Stimulated activated memory B cell treated with anti-CD40 and anti-IgM and Interleukin-4, amounts not matched to agents 10 μg/mL and 1 μg/mL and 100 μg/mL, for 72 hours (primary cell): Measurements from ENCODE around the gene CCDC88B.

Source experiments
- ATAC-seq: fragments of 150-1000 bp; cut with Tn5 transposase; 2 replicates; pipeline ENCODE4 v1.10.0; 2021
- H3K27ac Mint-ChIP-seq: one replicate; pipeline ENCODE4 v1.8.0; 2022; ENCODE audit warnings: mild to moderate bottlenecking, mixed read lengths
- H3K27me3 Mint-ChIP-seq: one replicate; pipeline ENCODE4 v1.8.0; 2022; ENCODE audit warnings: mixed read lengths
- H3K36me3 Mint-ChIP-seq: one replicate; pipeline ENCODE4 v1.8.0; 2022; ENCODE audit warnings: mixed read lengths
- H3K4me1 Mint-ChIP-seq: one replicate; pipeline ENCODE4 v1.8.0; 2022; ENCODE audit warnings: mixed read lengths
- H3K4me3 Mint-ChIP-seq: one replicate; pipeline ENCODE4 v1.8.0; 2022; ENCODE audit warnings: mild to moderate bottlenecking, moderate library complexity, mixed read lengths
- H3K9me3 Mint-ChIP-seq: one replicate; pipeline ENCODE4 v1.8.0; 2022; ENCODE audit warnings: mixed read lengths

Gene CCDC88B

GRCh38 chr11:64369440-64370421 is 29.7 kb downstream of the CCDC88B start:
- no peak overlapping the region for H3K27ac Mint-ChIP-seq
- peaks cover 47% of the 10 kb centered on the region for H3K36me3 Mint-ChIP-seq
- H3K4me1 Mint-ChIP-seq, result peaks cover 12% of the 10 kb centered on the region
- peak; percentile 43 for ATAC-seq
- no peaks in the 10 kb centered on the region for H3K9me3 Mint-ChIP-seq
- H3K4me3 Mint-ChIP-seq, result no peak overlapping the region
- no peaks in the 10 kb centered on the region for H3K27me3 Mint-ChIP-seq

- H3K36me3 Mint-ChIP-seq, result peaks cover 47% of the 10 kb centered on the region
- H3K4me3 Mint-ChIP-seq, result no peak overlapping the region
- H3K9me3 Mint-ChIP-seq, result no peaks in the 10 kb centered on the region
- ATAC-seq, result no peak
- peaks cover 12% of the 10 kb centered on the region for H3K4me1 Mint-ChIP-seq
- no peak overlapping the region for H3K27ac Mint-ChIP-seq
- no peaks in the 10 kb centered on the region for H3K27me3 Mint-ChIP-seq
These were observed 31.2 kb downstream of the CCDC88B start for GRCh38 chr11:64371201-64371600.

- peaks cover 40% of the 10 kb centered on the region for H3K36me3 Mint-ChIP-seq
- no peak for ATAC-seq
- no peaks in the 10 kb centered on the region for H3K27me3 Mint-ChIP-seq
- no peak overlapping the region for H3K4me3 Mint-ChIP-seq
- peaks cover 12% of the 10 kb centered on the region for H3K4me1 Mint-ChIP-seq
- no peak overlapping the region for H3K27ac Mint-ChIP-seq
- no peaks in the 10 kb centered on the region for H3K9me3 Mint-ChIP-seq
These were observed 32.0 kb downstream of the CCDC88B start for GRCh38 chr11:64372021-64372420.

GRCh38 chr11:64372802-64373597 is 33.0 kb downstream of the CCDC88B start:
- Mint-ChIP-seq H3K27ac (peak overlapping the region; percentile 49), H3K36me3 (peaks cover 37% of the 10 kb centered on the region), H3K4me1 (peaks cover 12% of the 10 kb centered on the region), H3K27me3 (no peaks in the 10 kb centered on the region), H3K4me3 (no peak overlapping the region), H3K9me3 (no peaks in the 10 kb centered on the region)
- ATAC-seq, result peak; percentile 3

GRCh38 chr11:64373598-64373974 is 33.6 kb downstream of the CCDC88B start:
- no peaks in the 10 kb centered on the region for H3K9me3 Mint-ChIP-seq
- H3K27me3 Mint-ChIP-seq, result no peaks in the 10 kb centered on the region
- H3K4me1 Mint-ChIP-seq, result peaks cover 12% of the 10 kb centered on the region
- peak; percentile 59 for ATAC-seq
- H3K4me3 Mint-ChIP-seq, result no peak overlapping the region
- peaks cover 31% of the 10 kb centered on the region for H3K36me3 Mint-ChIP-seq
- H3K27ac Mint-ChIP-seq, result peak overlapping the region; percentile 49

- Mint-ChIP-seq H3K9me3 (no peaks in the 10 kb centered on the region), H3K27ac (no peak overlapping the region), H3K36me3 (peaks cover 6% of the 10 kb centered on the region), H3K27me3 (no peaks in the 10 kb centered on the region), H3K4me3 (no peak overlapping the region), H3K4me1 (peaks cover 12% of the 10 kb centered on the region)
- no peak for ATAC-seq
These were observed 36.1 kb downstream of the CCDC88B start for GRCh38 chr11:64376071-64376470.

- Mint-ChIP-seq H3K27ac (no peak overlapping the region), H3K27me3 (no peaks in the 10 kb centered on the region), H3K36me3 (no peaks in the 10 kb centered on the region), H3K4me1 (peaks cover 3% of the 10 kb centered on the region), H3K9me3 (no peaks in the 10 kb centered on the region), H3K4me3 (no peak overlapping the region)
- ATAC-seq, result no peak
These were observed 38.4 kb downstream of the CCDC88B start for GRCh38 chr11:64378335-64378880.

GRCh38 chr11:64379160-64379559 is 39.2 kb downstream of the CCDC88B start:
- H3K27me3 Mint-ChIP-seq, result no peaks in the 10 kb centered on the region
- H3K36me3 Mint-ChIP-seq, result no peaks in the 10 kb centered on the region
- H3K9me3 Mint-ChIP-seq, result no peaks in the 10 kb centered on the region
- H3K4me3 Mint-ChIP-seq, result no peak overlapping the region
- ATAC-seq, result no peak
- no peaks in the 10 kb centered on the region for H3K4me1 Mint-ChIP-seq
- H3K27ac Mint-ChIP-seq, result no peak overlapping the region

GRCh38 chr11:64379817-64380709 is 40.1 kb downstream of the CCDC88B start:
- ATAC-seq, result no peak
- H3K4me1 Mint-ChIP-seq, result no peaks in the 10 kb centered on the region
- H3K27ac Mint-ChIP-seq, result no peak overlapping the region
- no peaks in the 10 kb centered on the region for H3K27me3 Mint-ChIP-seq
- H3K36me3 Mint-ChIP-seq, result no peaks in the 10 kb centered on the region
- no peaks in the 10 kb centered on the region for H3K9me3 Mint-ChIP-seq
- H3K4me3 Mint-ChIP-seq, result no peak overlapping the region

- no peaks in the 10 kb centered on the region for H3K36me3 Mint-ChIP-seq
- H3K4me3 Mint-ChIP-seq, result no peak overlapping the region
- no peaks in the 10 kb centered on the region for H3K9me3 Mint-ChIP-seq
- H3K4me1 Mint-ChIP-seq, result peaks cover 12% of the 10 kb centered on the region
- ATAC-seq, result no peak
- no peak overlapping the region for H3K27ac Mint-ChIP-seq
- no peaks in the 10 kb centered on the region for H3K27me3 Mint-ChIP-seq
These were observed 41.3 kb downstream of the CCDC88B start for GRCh38 chr11:64381350-64381749.

GRCh38 chr11:64382047-64382446 is 42.0 kb downstream of the CCDC88B start:
- no peak for ATAC-seq
- H3K27ac Mint-ChIP-seq, result no peak overlapping the region
- no peak overlapping the region for H3K4me3 Mint-ChIP-seq
- H3K4me1 Mint-ChIP-seq, result peaks cover 17% of the 10 kb centered on the region
- H3K36me3 Mint-ChIP-seq, result no peaks in the 10 kb centered on the region
- no peaks in the 10 kb centered on the region for H3K9me3 Mint-ChIP-seq
- no peaks in the 10 kb centered on the region for H3K27me3 Mint-ChIP-seq

GRCh38 chr11:64382586-64382985 is 42.6 kb downstream of the CCDC88B start:
- H3K36me3 Mint-ChIP-seq, result no peaks in the 10 kb centered on the region
- peaks cover 18% of the 10 kb centered on the region for H3K4me1 Mint-ChIP-seq
- H3K9me3 Mint-ChIP-seq, result no peaks in the 10 kb centered on the region
- no peaks in the 10 kb centered on the region for H3K27me3 Mint-ChIP-seq
- no peak overlapping the region for H3K4me3 Mint-ChIP-seq
- ATAC-seq, result no peak
- H3K27ac Mint-ChIP-seq, result no peak overlapping the region

- Mint-ChIP-seq H3K9me3 (no peaks in the 10 kb centered on the region), H3K27ac (no peak overlapping the region), H3K4me1 (peaks cover 18% of the 10 kb centered on the region), H3K36me3 (no peaks in the 10 kb centered on the region), H3K27me3 (no peaks in the 10 kb centered on the region), H3K4me3 (no peak overlapping the region)
- no peak for ATAC-seq
These were observed 43.6 kb downstream of the CCDC88B start for GRCh38 chr11:64383580-64383979.

- Mint-ChIP-seq H3K27ac (no peak overlapping the region), H3K36me3 (no peaks in the 10 kb centered on the region)
These were observed 44.2 kb downstream of the CCDC88B start for GRCh38 chr11:64384028-64384737.

More at GRCh38 chr11:64384028-64384737, 44.2 kb downstream of the CCDC88B start:
- Mint-ChIP-seq H3K27me3 (peaks cover 3% of the 10 kb centered on the region), H3K4me1 (peaks cover 18% of the 10 kb centered on the region), H3K9me3 (no peaks in the 10 kb centered on the region), H3K4me3 (no peak overlapping the region)
- no peak for ATAC-seq
